Keratinocyte (primary cell): Measurements from ENCODE around the gene RESF1. TPM values are rescaled to one million over a fixed set of nuclear protein-coding genes. Genes with fewer than 3 reads are reported as not detected.
"Not testable (repeated sequence)": the region's sequence is repeated elsewhere in the genome, so short reads cannot be mapped to it uniquely, and the experiment has no call there.

Experiments
- DNase-seq: peaks from one replicate; pipeline ENCODE4 v3.0.0-alpha.2; 2011; ENCODE audit warnings: low read depth, missing footprints, low spot score
- FAIRE-seq: peaks from 2 replicates; lab custom pipeline; 2011; peaks lifted over from hg19 to GRCh38; lab: Jason Lieb, UNC
- H2AFZ ChIP-seq: 2 replicates; pipeline ENCODE4 v1.6.0; 2012; ENCODE audit warnings: low read length, control low read depth, inconsistent platforms; ENCODE audit not compliant: control insufficient read depth
- H3K27ac ChIP-seq: 2 replicates; pipeline ENCODE4 v1.5.1; 2011; ENCODE audit warnings: low read length; ENCODE audit not compliant: control insufficient read depth, insufficient read depth
- H3K27me3 ChIP-seq: 3 replicates; pipeline ENCODE4 v1.6.0; 2011; ENCODE audit warnings: low read length; ENCODE audit not compliant: control insufficient read depth, insufficient read depth; ENCODE audit errors: extremely low read depth
- H3K36me3 ChIP-seq, 2 experiments: 2 replicates in 1 of 2; 3 replicates in 1 of 2; pipeline ENCODE4 v1.5.1; 2011; ENCODE audit warnings: low read length in 2 of 2, mild to moderate bottlenecking in 1 of 2; ENCODE audit not compliant: control insufficient read depth in 2 of 2, insufficient read depth in 2 of 2; ENCODE audit errors: extremely low read depth in 1 of 2
- H3K4me1 ChIP-seq: 3 replicates; pipeline ENCODE4 v1.5.1; 2011; ENCODE audit warnings: low read length; ENCODE audit not compliant: control insufficient read depth, insufficient read depth; ENCODE audit errors: extremely low read depth
- H3K4me2 ChIP-seq: 3 replicates; pipeline ENCODE4 v1.6.0; 2011; ENCODE audit warnings: low read depth, low read length; ENCODE audit not compliant: control insufficient read depth, insufficient read depth; ENCODE audit errors: extremely low read depth
- H3K4me3 ChIP-seq, 3 experiments: fragments of 200-600 bp in 1 of 3; sonication (generic) in 1 of 3; 2 replicates in 2 of 3; 3 replicates in 1 of 3; pipeline ENCODE4 v1.5.1; 2011 to 2016; ENCODE audit warnings: low read length in 3 of 3, mild to moderate bottlenecking in 3 of 3, control low read depth in 2 of 3, inconsistent platforms in 1 of 3, low read depth in 1 of 3, mixed read lengths in 1 of 3, mixed run types in 1 of 3, moderate library complexity in 1 of 3; ENCODE audit not compliant: control insufficient read depth in 2 of 3, insufficient read depth in 2 of 3; ENCODE audit errors: extremely low read depth in 1 of 3
- H3K79me2 ChIP-seq: 2 replicates; pipeline ENCODE4 v1.6.0; 2012; ENCODE audit warnings: low read length; ENCODE audit not compliant: control insufficient read depth, insufficient read depth
- H3K9ac ChIP-seq: 3 replicates; pipeline ENCODE4 v1.6.0; 2011; ENCODE audit warnings: low read length; ENCODE audit not compliant: control insufficient read depth, insufficient read depth; ENCODE audit errors: extremely low read depth
- H3K9me1 ChIP-seq: 3 replicates; pipeline ENCODE4 v1.6.0; 2011; ENCODE audit warnings: low read length; ENCODE audit not compliant: control insufficient read depth, insufficient read depth; ENCODE audit errors: extremely low read depth
- H3K9me3 ChIP-seq: 2 replicates; pipeline ENCODE4 v1.5.1; 2012; ENCODE audit warnings: low read depth, low read length; ENCODE audit not compliant: control insufficient read depth
- H4K20me1 ChIP-seq: 3 replicates; pipeline ENCODE4 v1.6.0; 2011; ENCODE audit warnings: low read length; ENCODE audit not compliant: control insufficient read depth, insufficient read depth; ENCODE audit errors: extremely low read depth
- CTCF ChIP-seq, 3 experiments: IDR thresholded peaks in 1 of 3; conservative IDR thresholded peaks in 1 of 3; optimal IDR thresholded peaks in 1 of 3; 2 replicates in 2 of 3; 3 replicates in 1 of 3; pipeline versions ENCODE3 to v1.5.1; 2011; ENCODE audit warnings: low read length in 3 of 3, mild to moderate bottlenecking in 3 of 3, moderate library complexity in 2 of 3, control low read depth in 1 of 3, inconsistent platforms in 1 of 3; ENCODE audit not compliant: insufficient read depth in 2 of 3; ENCODE audit errors: extremely low read depth in 1 of 3
- EZH2 ChIP-seq: IDR thresholded peaks from one replicate; pipeline ENCODE4 v1.6.1; 2012; ENCODE audit warnings: inconsistent platforms, mild to moderate bottlenecking, low read length, moderate library complexity
- dilution Hi-C: fragments of 300-500 bp; cut with MboI; formaldehyde crosslinking; loops from one replicate; pipeline ENCODE4 v1.7.0; 2020; ENCODE audit warnings: low sequenced_read_pairs; ENCODE audit not compliant: extremely low pct_ligation_motif_present
- polyA plus RNA-seq, 5 experiments: library from polyadenylated mRNA; depleted of rRNA in 3 of 5; stranded (reverse) in 3 of 5; stranded (forward) in 1 of 5; unstranded in 1 of 5; fragments of >200 nt; gene quantifications; 1 replicate in 1 of 5; 2 replicates in 3 of 5; 3 replicates in 1 of 5; pipeline versions ENCODE4 v1.2.1 to v1.2.3, GENCODE V29; 2011 to 2012; ENCODE audit warnings: missing spikeins in 2 of 5, low read depth in 1 of 5, low replicate concordance in 1 of 5

RESF1 gene
- polyA plus RNA-seq, 1 donor (not counting 4 experiments of a cell fraction or from before 2014, with no cell fraction given) = 19.7 TPM

GRCh38 chr12:31944299-31944698 lies 14.9 kb upstream of the RESF1 start:
- no peak overlapping the region for H3K4me2 ChIP-seq
- no peak overlapping the region for H3K9ac ChIP-seq
- FAIRE-seq (no peak), DNase-seq (no peak)
- H3K27ac ChIP-seq = no peak overlapping the region
- no peaks in the 10 kb centered on the region for H4K20me1 ChIP-seq
- H3K79me2 ChIP-seq = no peaks in the 10 kb centered on the region
- TF ChIP-seq CTCF (optimal IDR thresholded peaks at IDR 0.05 in 1 of 3, IDR thresholded peaks at IDR 0.05 in 1 of 3, conservative IDR thresholded peaks at IDR 0.05 in 1 of 3; ENCODE audit: extremely low read depth in 1 of 3, insufficient read depth in 2 of 3, low read length in 3 of 3) (no peak), EZH2 (no peak)
- no peaks in the 10 kb centered on the region for H3K9me3 ChIP-seq
- H3K36me3 ChIP-seq = no peaks in the 10 kb centered on the region
- no peaks in the 10 kb centered on the region for H3K27me3 ChIP-seq
- no peaks in the 10 kb centered on the region for H3K9me1 ChIP-seq
- H3K4me1 ChIP-seq = peaks cover 5% of the 10 kb centered on the region
- H3K4me3 ChIP-seq = no peak overlapping the region
- no peak overlapping the region for H2AFZ ChIP-seq
- dilution Hi-C loops = loop anchor here (10.0 kb wide), 1 partner anchor 49 kb away; no protein-coding TSS in a partner anchor

GRCh38 chr12:31947971-31948370 lies 11.2 kb upstream of the RESF1 start:
- Histone ChIP-seq H2AFZ (no peak overlapping the region), H3K27ac (no peak overlapping the region), H3K27me3 (no peaks in the 10 kb centered on the region), H3K79me2 (no peaks in the 10 kb centered on the region), H3K9me1 (no peaks in the 10 kb centered on the region), H3K4me3 (no peak overlapping the region), H3K9me3 (no peaks in the 10 kb centered on the region), H3K9ac (no peak overlapping the region), H3K4me1 (peaks cover 5% of the 10 kb centered on the region), H3K36me3 (no peaks in the 10 kb centered on the region), H4K20me1 (no peaks in the 10 kb centered on the region), H3K4me2 (no peak overlapping the region)
- dilution Hi-C loops = loop anchor here (10.0 kb wide), 1 partner anchor 53 kb away; no protein-coding TSS in a partner anchor
- TF ChIP-seq CTCF (optimal IDR thresholded peaks at IDR 0.05 in 1 of 3, IDR thresholded peaks at IDR 0.05 in 1 of 3, conservative IDR thresholded peaks at IDR 0.05 in 1 of 3; ENCODE audit: extremely low read depth in 1 of 3, insufficient read depth in 2 of 3, low read length in 3 of 3) (no peak), EZH2 (no peak)
- no peak for FAIRE-seq
- no peak for DNase-seq

- H3K36me3 ChIP-seq, H3K9me3 ChIP-seq, H4K20me1 ChIP-seq, H3K9me1 ChIP-seq, FAIRE-seq, H3K4me3 ChIP-seq, H3K4me2 ChIP-seq, H2AFZ ChIP-seq, H3K27me3 ChIP-seq, H3K9ac ChIP-seq, H3K4me1 ChIP-seq, H3K79me2 ChIP-seq, H3K27ac ChIP-seq, DNase-seq: not testable (repeated sequence)
- dilution Hi-C loops = loop anchor here (10.0 kb wide), 1 partner anchor 54 kb away; no protein-coding TSS in a partner anchor
Observed at GRCh38 chr12:31948697-31949359, 10.4 kb upstream of the RESF1 start.
